SK-N-SH (cell line): Measurements from ENCODE around the gene COQ6. TPM values are rescaled to one million over a fixed set of nuclear protein-coding genes. Genes with fewer than 3 reads are reported as not detected.
A peak's percentile ranks its signal among the peaks of the same experiment; 100 is the strongest.

Experiments used
- CTCF ChIA-PET: fragments of 300-600, 350-600 bp; formaldehyde crosslinking; extraction: SDS; loops from one replicate; lab custom pipeline; 2021; lab: Yijun Ruan, JAX
- POLR2A ChIA-PET: fragments of 350-600 bp; sonication (Branson Sonifier 250); formaldehyde crosslinking; extraction: SDS; loops from one replicate; lab custom pipeline; 2020; ENCODE audit warnings: antibody characterized with exemption, inconsistent platforms; lab: Yijun Ruan, JAX
- DNase-seq: peaks from one replicate; pipeline ENCODE4 v3.0.0; 2012
- H2AFZ ChIP-seq: fragments of 200-600 bp; sonication (generic); 2 replicates; pipeline ENCODE4 v1.8.1; 2016; ENCODE audit warnings: antibody characterized with exemption, mild to moderate bottlenecking, low read depth
- H3F3A ChIP-seq: fragments of 200-600 bp; sonication (generic); replicated peaks from 2 replicates; pipeline ENCODE3; 2016; ENCODE audit warnings: antibody characterized with exemption, mild to moderate bottlenecking; ENCODE audit not compliant: insufficient read depth
- H3K27ac ChIP-seq, 2 experiments: fragments of 200-500 bp in 1 of 2; fragments of 200-600 bp in 1 of 2; sonication (Bioruptor generic) in 1 of 2; sonication (generic), shearing (Covaris generic) in 1 of 2; 2 replicates each; pipeline versions ENCODE4 v1.5.1 to v1.6.1; 2014 to 2016; ENCODE audit warnings: low read depth in 2 of 2, inconsistent platforms in 1 of 2, low read length in 1 of 2, mild to moderate bottlenecking in 1 of 2, mixed read lengths in 1 of 2
- H3K27me3 ChIP-seq: fragments of 200-600 bp; sonication (generic), shearing (Covaris generic); 2 replicates; pipeline ENCODE4 v1.6.1; 2016; ENCODE audit warnings: mixed run types; ENCODE audit not compliant: insufficient read depth
- H3K36me3 ChIP-seq, 2 experiments: fragments of 200-500 bp in 1 of 2; fragments of 200-600 bp in 1 of 2; sonication (Bioruptor generic) in 1 of 2; sonication (generic) in 1 of 2; replicated peaks in 1 of 2; 2 replicates each; pipeline versions ENCODE3 to v1.5.1; 2014 to 2016; ENCODE audit warnings: low read length in 1 of 2, mild to moderate bottlenecking in 1 of 2; ENCODE audit not compliant: insufficient read depth in 2 of 2, control insufficient read depth in 1 of 2
- H3K4me1 ChIP-seq, 2 experiments: fragments of 200-500 bp in 1 of 2; fragments of 200-600 bp in 1 of 2; sonication (Bioruptor generic) in 1 of 2; sonication (generic), shearing (Covaris generic) in 1 of 2; 2 replicates each; pipeline versions ENCODE4 v1.5.1 to v1.6.1; 2014 to 2016; ENCODE audit warnings: low read depth in 1 of 2, low read length in 1 of 2, mixed run types in 1 of 2; ENCODE audit not compliant: insufficient read depth in 2 of 2, control insufficient read depth in 1 of 2
- H3K4me2 ChIP-seq: fragments of 200-600 bp; sonication (generic), shearing (Covaris generic); 2 replicates; pipeline ENCODE4 v1.6.1; 2017; ENCODE audit warnings: mixed run types
- H3K4me3 ChIP-seq, 2 experiments: fragments of 200-500 bp in 1 of 2; fragments of 200-600 bp in 1 of 2; sonication (Bioruptor generic) in 1 of 2; sonication (generic), shearing (Covaris generic) in 1 of 2; 2 replicates each; pipeline versions ENCODE4 v1.5.1 to v1.8.1; 2014 to 2016; ENCODE audit warnings: low read depth in 2 of 2, inconsistent platforms in 1 of 2, low read length in 1 of 2, mild to moderate bottlenecking in 1 of 2, mixed read lengths in 1 of 2, moderate library complexity in 1 of 2
- H3K79me2 ChIP-seq: fragments of 200-600 bp; sonication (generic); 2 replicates; pipeline ENCODE4 v1.8.1; 2017; ENCODE audit warnings: mild to moderate bottlenecking; ENCODE audit not compliant: insufficient read depth
- H3K9ac ChIP-seq: fragments of 200-600 bp; sonication (generic); 2 replicates; pipeline ENCODE4 v1.6.1; 2017; ENCODE audit warnings: mixed run types
- H3K9me2 ChIP-seq: fragments of 200-600 bp; sonication (generic); 2 replicates; pipeline ENCODE4 v1.6.1; 2017; ENCODE audit warnings: mixed run types
- H3K9me3 ChIP-seq: fragments of 200-600 bp; sonication (generic); 2 replicates; pipeline ENCODE4 v1.6.1; 2017; ENCODE audit warnings: mixed run types, mild to moderate bottlenecking, moderate library complexity
- H4K20me1 ChIP-seq: fragments of 200-600 bp; sonication (generic); 2 replicates; pipeline ENCODE4 v1.6.1; 2017; ENCODE audit warnings: mild to moderate bottlenecking, mixed run types; ENCODE audit not compliant: insufficient read depth
- CHD2 ChIP-seq: fragments of 150-350 bp; IDR thresholded peaks from 2 replicates; pipeline ENCODE4 v1.6.1; 2018; ENCODE audit warnings: low read length; ENCODE audit not compliant: partially characterized antibody
- CTCF ChIP-seq: fragments of 200-600 bp; sonication (generic); IDR thresholded peaks from 2 replicates; pipeline ENCODE4 v1.6.1; 2017; ENCODE audit warnings: antibody characterized with exemption, mild to moderate bottlenecking, moderate library complexity
- ELF1 ChIP-seq: IDR thresholded peaks from 2 replicates; pipeline ENCODE4 v1.4.0; 2012
- FOSL2 ChIP-seq: IDR thresholded peaks from 2 replicates; pipeline ENCODE4 v1.4.0; 2012; ENCODE audit warnings: low read depth, mild to moderate bottlenecking, moderate library complexity, borderline replicate concordance
- GABPA ChIP-seq: IDR thresholded peaks from 2 replicates; pipeline ENCODE4 v1.4.0; 2012; ENCODE audit warnings: low read depth, mild to moderate bottlenecking
- JUND ChIP-seq: IDR thresholded peaks from 2 replicates; pipeline ENCODE4 v1.4.0; 2012
- MAX ChIP-seq: IDR thresholded peaks from 2 replicates; pipeline ENCODE4 v1.4.0; 2012; ENCODE audit warnings: low read depth
- MXI1 ChIP-seq: IDR thresholded peaks from 2 replicates; pipeline ENCODE4 v1.6.1; 2012; ENCODE audit warnings: mild to moderate bottlenecking, low read depth, low read length, improper control_type of control experiment
- NRF1 ChIP-seq: IDR thresholded peaks from 2 replicates; pipeline ENCODE4 v1.6.1; 2012; ENCODE audit warnings: low read depth, mild to moderate bottlenecking, low read length
- RFX5 ChIP-seq: IDR thresholded peaks from 2 replicates; pipeline ENCODE4 v1.6.1; 2012; ENCODE audit warnings: mild to moderate bottlenecking, improper control_type of control experiment, low read length
- SIN3A ChIP-seq: IDR thresholded peaks from 2 replicates; pipeline ENCODE4 v1.6.1; 2012; ENCODE audit warnings: low read depth, mild to moderate bottlenecking, low read length, moderate library complexity, borderline replicate concordance
- SMC3 ChIP-seq: IDR thresholded peaks from 2 replicates; pipeline ENCODE4 v1.6.1; 2012; ENCODE audit warnings: low read depth, low read length, improper control_type of control experiment
- TAF1 ChIP-seq: IDR thresholded peaks from 2 replicates; pipeline ENCODE4 v1.6.1; 2012; ENCODE audit warnings: low read depth, mild to moderate bottlenecking, low read length, moderate library complexity, borderline replicate concordance
- TEAD4 ChIP-seq: IDR thresholded peaks from 2 replicates; pipeline ENCODE4 v1.4.0; 2012; ENCODE audit warnings: mild to moderate bottlenecking, borderline replicate concordance; ENCODE audit not compliant: insufficient read depth
- YY1 ChIP-seq: IDR thresholded peaks from 2 replicates; pipeline ENCODE4 v1.4.0; 2012; ENCODE audit warnings: low read depth, mild to moderate bottlenecking
- ZBTB33 ChIP-seq: IDR thresholded peaks from 2 replicates; pipeline ENCODE4 v1.4.0; 2012; ENCODE audit warnings: low read depth, borderline replicate concordance
- WGBS: methylation state at CpG from one replicate; pipeline ENCODE4 v1.1.6; 2017; ENCODE audit warnings: low lambda C conversion rate; 5-methylcytosine and 5-hydroxymethylcytosine counted together
- polyA plus RNA-seq, 3 experiments: library from polyadenylated mRNA; depleted of rRNA; stranded (reverse); fragments of >200 nt; gene quantifications; 2 replicates each; pipeline ENCODE4 v1.2.3, GENCODE V29; 2012
- TF ChIP-seq, protein P1 (sequence below): fragments of 150-350 bp; IDR thresholded peaks from 2 replicates; pipeline ENCODE4 v1.6.1; 2016; ENCODE audit warnings: mild to moderate bottlenecking, low read depth, low read length
- TF ChIP-seq, protein P2 (sequence below): IDR thresholded peaks from 2 replicates; pipeline ENCODE4; 2012

COQ6 gene
- 38.8 and 55.9 TPM in 2 replicates for polyA plus RNA-seq (2012; rRNA removed)
- polyA plus RNA-seq (2012; cell fraction: cytosol; rRNA removed), result 29.2 and 35.3 TPM in 2 replicates
- 84.8 and 112 TPM in 2 replicates for polyA plus RNA-seq (2012; cell fraction: nucleus; rRNA removed)

DNA sequence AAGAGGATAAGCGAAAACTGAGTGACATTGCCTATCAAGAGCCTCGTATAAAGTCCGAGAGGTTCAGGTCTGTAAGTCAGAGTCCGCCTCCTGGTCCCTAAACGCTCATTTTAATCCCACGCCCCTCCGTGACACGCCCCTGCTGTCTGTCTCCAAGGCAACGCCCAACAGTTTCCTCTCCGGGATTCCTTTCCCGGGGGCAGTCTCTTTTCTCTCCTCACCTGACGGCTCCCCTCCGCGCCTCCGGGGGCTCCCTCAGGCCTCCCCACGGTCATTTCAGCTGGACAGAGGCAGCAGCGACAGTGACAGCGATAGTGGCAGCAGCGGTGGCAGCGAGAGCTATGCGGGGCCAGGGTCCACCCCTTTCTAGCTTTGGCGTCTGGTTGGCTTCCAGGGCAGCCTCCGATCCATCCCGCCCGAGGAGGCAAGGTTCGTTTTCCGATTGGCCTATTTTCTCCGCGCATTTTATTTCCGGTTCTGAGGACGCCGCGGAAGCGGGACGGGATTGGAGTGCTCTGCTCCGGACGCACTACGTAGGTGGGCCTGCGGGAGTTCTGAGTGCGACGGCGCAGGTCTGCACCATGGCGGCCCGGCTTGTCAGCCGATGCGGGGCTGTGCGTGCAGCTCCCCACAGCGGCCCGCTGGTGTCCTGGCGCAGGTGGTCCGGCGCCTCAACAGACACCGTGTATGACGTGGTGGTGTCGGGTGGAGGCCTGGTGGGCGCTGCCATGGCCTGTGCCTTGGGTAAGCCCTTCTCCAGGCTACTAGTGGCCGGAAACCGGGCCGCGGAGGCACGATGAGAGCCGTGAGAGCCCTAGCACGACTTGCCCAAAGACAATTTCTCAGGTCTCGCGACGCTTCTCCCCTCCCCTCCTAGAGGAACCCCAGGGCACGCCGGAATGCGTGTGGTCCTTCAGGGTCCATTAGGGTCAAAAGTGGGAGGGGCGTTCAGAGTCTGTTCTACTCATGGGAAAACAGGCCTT, at the start of gene COQ6, which contains the start of gene FAM161B:
TSS of gene COQ6 (plus strand) at position 551 of the 983 bp plus-strand sequence. CDS start at position 582, 31 bp downstream.
TSS of gene FAM161B (minus strand) at position 343 of the 983 bp plus-strand sequence. CDS start at position 275, 68 bp downstream.
- Histone ChIP-seq H3K4me3 (peak within 1 kb of the TSS; percentile 72 to 85), H3K9ac (peak within 1 kb of the TSS; percentile 85), H3K4me1 (peaks cover 0 to 6% of the 10 kb centered on the region in 2 experiments; a peak in 2 of 4 replicates), H3K27me3 (no peaks in the 10 kb centered on the region), H3K36me3 (peaks cover 9 to 12% of the 10 kb centered on the region in 2 experiments), H3K79me2 (peaks cover 34% of the 10 kb centered on the region), H3K9me3 (no peaks in the 10 kb centered on the region), H3F3A (peaks cover 6% of the 10 kb centered on the region), H3K9me2 (no peaks in the 10 kb centered on the region), H2AFZ (peak within 1 kb of the TSS; percentile 71), H3K4me2 (peak within 1 kb of the TSS; percentile 85), H4K20me1 (no peaks in the 10 kb centered on the region), H3K27ac (peak within 1 kb of the TSS; percentile 79 to 90)
- POLR2A ChIA-PET, result interaction anchor here (0.7 to 1.0 kb wide), 3 partner anchors 20 to 64 kb away, joined by 3 read pairs; partner anchors contain the start of gene ZNF410
- DNase-seq, result peak; percentile 92
- 1% methylated on average over 46 of the region's 70 CpGs for WGBS
- peak; percentile 72 for TF ChIP-seq MXI1
- peak; percentile 90 for TF ChIP-seq YY1
- TF ChIP-seq, protein P1, sequence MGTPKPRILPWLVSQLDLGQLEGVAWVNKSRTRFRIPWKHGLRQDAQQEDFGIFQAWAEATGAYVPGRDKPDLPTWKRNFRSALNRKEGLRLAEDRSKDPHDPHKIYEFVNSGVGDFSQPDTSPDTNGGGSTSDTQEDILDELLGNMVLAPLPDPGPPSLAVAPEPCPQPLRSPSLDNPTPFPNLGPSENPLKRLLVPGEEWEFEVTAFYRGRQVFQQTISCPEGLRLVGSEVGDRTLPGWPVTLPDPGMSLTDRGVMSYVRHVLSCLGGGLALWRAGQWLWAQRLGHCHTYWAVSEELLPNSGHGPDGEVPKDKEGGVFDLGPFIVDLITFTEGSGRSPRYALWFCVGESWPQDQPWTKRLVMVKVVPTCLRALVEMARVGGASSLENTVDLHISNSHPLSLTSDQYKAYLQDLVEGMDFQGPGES, result peak; percentile 30; the same call in 1 of the 2 replicates
- TF ChIP-seq TEAD4, result 0 out of 2 replicates have a peak, but pooled peaks have one; percentile 5
- TF ChIP-seq JUND, result no peak
- TF ChIP-seq MAX, result peak; percentile 56
- TF ChIP-seq ZBTB33, result peak; percentile 79
- peak; percentile 61 for TF ChIP-seq SIN3A
- peak; percentile 66 for TF ChIP-seq NRF1
- no peak for TF ChIP-seq SMC3
- TF ChIP-seq CTCF, result peak; percentile 23
- peak; percentile 87 for TF ChIP-seq ELF1
- peak; percentile 69; the same call in 1 of the 2 replicates for TF ChIP-seq TAF1
- peak; percentile 78 for TF ChIP-seq CHD2
- TF ChIP-seq GABPA, result peak; percentile 95
- no peak for TF ChIP-seq FOSL2
- no peak; the same call in none of the 2 replicates for TF ChIP-seq RFX5
- TF ChIP-seq, protein P2, sequence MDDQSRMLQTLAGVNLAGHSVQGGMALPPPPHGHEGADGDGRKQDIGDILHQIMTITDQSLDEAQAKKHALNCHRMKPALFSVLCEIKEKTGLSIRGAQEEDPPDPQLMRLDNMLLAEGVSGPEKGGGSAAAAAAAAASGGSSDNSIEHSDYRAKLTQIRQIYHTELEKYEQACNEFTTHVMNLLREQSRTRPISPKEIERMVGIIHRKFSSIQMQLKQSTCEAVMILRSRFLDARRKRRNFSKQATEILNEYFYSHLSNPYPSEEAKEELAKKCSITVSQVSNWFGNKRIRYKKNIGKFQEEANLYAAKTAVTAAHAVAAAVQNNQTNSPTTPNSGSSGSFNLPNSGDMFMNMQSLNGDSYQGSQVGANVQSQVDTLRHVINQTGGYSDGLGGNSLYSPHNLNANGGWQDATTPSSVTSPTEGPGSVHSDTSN, result peak; percentile 52
- CTCF ChIA-PET, result interaction anchor here (0.7 to 2.1 kb wide), 4 partner anchors 9 to 226 kb away, joined by 3 to 7 read pairs (median 5); no protein-coding TSS in a partner anchor
